H9 (cell line): Measurements from ENCODE around the gene MT1A. TPM values are rescaled to one million over a fixed set of nuclear protein-coding genes. Genes with fewer than 3 reads are reported as not detected.

Source experiments
- DNase-seq: peaks from one replicate; pipeline ENCODE4 v3.0.0-alpha.2; 2017
- H2AFZ ChIP-seq: one replicate; pipeline ENCODE4 v1.6.1; 2013; ENCODE audit warnings: mild to moderate bottlenecking, low read length, control low read depth, moderate library complexity
- H2AK5ac ChIP-seq: 2 replicates; pipeline ENCODE4 v1.6.1; 2013; ENCODE audit warnings: low read length, control low read depth, mixed read lengths; ENCODE audit not compliant: insufficient read length
- H2BK120ac ChIP-seq: one replicate; pipeline ENCODE4 v1.6.1; 2013; ENCODE audit warnings: low read depth, mild to moderate bottlenecking, low read length, control low read depth, inconsistent platforms; ENCODE audit not compliant: poor library complexity, severe bottlenecking
- H2BK12ac ChIP-seq: 2 replicates; pipeline ENCODE4 v1.6.1; 2013; ENCODE audit warnings: low read length, control low read depth, mixed read lengths, low read depth; ENCODE audit not compliant: insufficient read length
- H2BK15ac ChIP-seq: 2 replicates; pipeline ENCODE4 v1.6.1; 2013; ENCODE audit warnings: low read depth, low read length, control low read depth
- H2BK20ac ChIP-seq: one replicate; pipeline ENCODE4 v1.6.1; 2013; ENCODE audit warnings: low read depth, mild to moderate bottlenecking, low read length, control low read depth, inconsistent platforms; ENCODE audit not compliant: poor library complexity, severe bottlenecking
- H2BK5ac ChIP-seq: 2 replicates; pipeline ENCODE4 v1.6.1; 2013; ENCODE audit warnings: low read length, control low read depth, mixed read lengths; ENCODE audit not compliant: insufficient read length
- H3K14ac ChIP-seq: 2 replicates; pipeline ENCODE4 v1.6.1; 2013; ENCODE audit warnings: low read length, control low read depth; ENCODE audit not compliant: insufficient read depth
- H3K18ac ChIP-seq: 2 replicates; pipeline ENCODE4 v1.6.1; 2013; ENCODE audit warnings: low read depth, mild to moderate bottlenecking, mixed read lengths, low read length, control low read depth; ENCODE audit not compliant: insufficient read length
- H3K23ac ChIP-seq: 2 replicates; pipeline ENCODE4 v1.6.1; 2013; ENCODE audit warnings: low read length, control low read depth, mixed read lengths, low read depth; ENCODE audit not compliant: insufficient read length
- H3K23me2 ChIP-seq: 2 replicates; pipeline ENCODE4 v1.6.1; 2013; ENCODE audit warnings: low read depth, mild to moderate bottlenecking, mixed read lengths, low read length, control low read depth; ENCODE audit not compliant: insufficient read length, poor library complexity, severe bottlenecking
- H3K27ac ChIP-seq: 2 replicates; pipeline ENCODE4 v1.5.1; 2013; ENCODE audit warnings: low read length, control low read depth, mixed read lengths, low read depth; ENCODE audit not compliant: insufficient read length
- H3K27me3 ChIP-seq: 2 replicates; pipeline ENCODE4 v1.6.1; 2013; ENCODE audit warnings: low read length, control low read depth, inconsistent platforms; ENCODE audit not compliant: insufficient read depth
- H3K4ac ChIP-seq: 2 replicates; pipeline ENCODE4 v1.6.1; 2013; ENCODE audit warnings: low read depth, mild to moderate bottlenecking, control low read depth, inconsistent platforms, low read length, moderate library complexity
- H3K4me1 ChIP-seq: 2 replicates; pipeline ENCODE4 v1.6.1; 2013; ENCODE audit warnings: low read length, control low read depth, inconsistent platforms; ENCODE audit not compliant: insufficient read depth
- H3K4me2 ChIP-seq: 2 replicates; pipeline ENCODE4 v1.6.1; 2013; ENCODE audit warnings: low read length, control low read depth, mixed read lengths; ENCODE audit not compliant: insufficient read length, insufficient read depth
- H3K56ac ChIP-seq: 2 replicates; pipeline ENCODE4 v1.6.1; 2013; ENCODE audit warnings: low read depth, mild to moderate bottlenecking, mixed read lengths, low read length, control low read depth; ENCODE audit not compliant: insufficient read length
- H3K79me1 ChIP-seq: 2 replicates; pipeline ENCODE4 v1.6.1; 2013; ENCODE audit warnings: low read depth, mild to moderate bottlenecking, moderate library complexity, low read length, control low read depth, inconsistent platforms; ENCODE audit not compliant: insufficient read depth, poor library complexity, severe bottlenecking
- H3K79me2 ChIP-seq: 2 replicates; pipeline ENCODE4 v1.6.1; 2013; ENCODE audit warnings: low read length, control low read depth, inconsistent platforms; ENCODE audit not compliant: insufficient read depth
- H3K9ac ChIP-seq: 2 replicates; pipeline ENCODE4 v1.6.1; 2013; ENCODE audit warnings: low read length, control low read depth, mixed read lengths; ENCODE audit not compliant: insufficient read length; ENCODE audit errors: extremely low read depth
- H3K9me3 ChIP-seq: one replicate; pipeline ENCODE4 v1.6.1; 2013; ENCODE audit warnings: low read depth, low read length, inconsistent platforms; ENCODE audit not compliant: control insufficient read depth
- H3T11ph ChIP-seq: one replicate; pipeline ENCODE4 v1.6.1; 2013; ENCODE audit warnings: mild to moderate bottlenecking, low read length, control low read depth, inconsistent platforms
- H4K20me1 ChIP-seq: one replicate; pipeline ENCODE4 v1.6.1; 2013; ENCODE audit not compliant: control insufficient read depth, insufficient read length, insufficient read depth
- H4K5ac ChIP-seq: 2 replicates; pipeline ENCODE4 v1.6.1; 2013; ENCODE audit warnings: low read depth, mild to moderate bottlenecking, mixed read lengths, low read length, control low read depth; ENCODE audit not compliant: insufficient read length
- H4K8ac ChIP-seq: replicated peaks from 2 replicates; pipeline ENCODE4 v1.6.1; 2013; ENCODE audit warnings: low read length, control low read depth, mixed read lengths, low read depth; ENCODE audit not compliant: insufficient read length
- H4K91ac ChIP-seq: 2 replicates; pipeline ENCODE4 v1.6.1; 2013; ENCODE audit warnings: low read depth, mild to moderate bottlenecking, moderate library complexity, mixed read lengths, low read length, control low read depth; ENCODE audit not compliant: insufficient read length
- H3K27ac Mint-ChIP-seq, 3 experiments: 2 replicates in 2 of 3; 3 replicates in 1 of 3; pipeline ENCODE4 v1.8.0; 2020 to 2021; ENCODE audit warnings: mixed read lengths in 3 of 3, mild to moderate bottlenecking in 1 of 3, moderate library complexity in 1 of 3
- H3K27me3 Mint-ChIP-seq: 2 replicates; pipeline ENCODE4 v1.8.0; 2021; ENCODE audit warnings: low read depth, mild to moderate bottlenecking, moderate library complexity, mixed read lengths
- H3K36me3 Mint-ChIP-seq, 3 experiments: 2 replicates in 2 of 3; 3 replicates in 1 of 3; pipeline ENCODE4 v1.8.0; 2020 to 2021; ENCODE audit warnings: low read depth in 3 of 3, mixed read lengths in 3 of 3; ENCODE audit not compliant: insufficient read depth in 1 of 3
- H3K4me1 Mint-ChIP-seq, 2 experiments: 2 replicates each; pipeline ENCODE4 v1.8.0; 2020; ENCODE audit warnings: mixed read lengths in 2 of 2
- H3K4me3 Mint-ChIP-seq, 2 experiments: 2 replicates in 1 of 2; 3 replicates in 1 of 2; pipeline ENCODE4 v1.8.0; 2020 to 2021; ENCODE audit warnings: mild to moderate bottlenecking in 2 of 2, mixed read lengths in 2 of 2, moderate library complexity in 1 of 2
- H3K9me3 Mint-ChIP-seq, 2 experiments: 2 replicates in 1 of 2; 3 replicates in 1 of 2; pipeline ENCODE4 v1.8.0; 2020; ENCODE audit warnings: mild to moderate bottlenecking in 2 of 2, mixed read lengths in 2 of 2, moderate library complexity in 1 of 2
- CTCF ChIP-seq: fragments of 200-600 bp; sonication (generic); conservative IDR thresholded peaks from 3 replicates; pipeline ENCODE4 v1.8.0; 2021; ENCODE audit warnings: antibody characterized with exemption, mild to moderate bottlenecking
- WGBS: extraction: QIAGEN DNeasy Blood & Tissue Kit; methylation state at CpG from one replicate; pipeline ENCODE4 v1.1.7; 2013; ENCODE audit warnings: missing lambda C conversion rate, low lambda C conversion rate, mixed read lengths; ENCODE audit not compliant: insufficient read length; ENCODE audit errors: extremely low coverage; 5-methylcytosine and 5-hydroxymethylcytosine counted together
- total RNA-seq: library from RNA; stranded (reverse); gene quantifications from 2 replicates; pipeline ENCODE4 v1.2.1, GENCODE V29; 2021

MT1A gene
- total RNA-seq, 1 experiment from 2014 or later = not detected

- no CpG with 5 or more reads among the region's 14 CpGs for WGBS
- DNase-seq = no peak
- Histone ChIP-seq H3K27me3 (peaks cover 21% of the 10 kb centered on the region; the same call in 1 of the 2 replicates), H3K9me3 (no peaks in the 10 kb centered on the region), H2AK5ac (no peak overlapping the region), H2AFZ (no peak overlapping the region), H3K4ac (no peak overlapping the region), H3K14ac (no peak overlapping the region), H3K27ac (no peak overlapping the region), H4K20me1 (no peaks in the 10 kb centered on the region), H4K8ac (no peak overlapping the region), H3K56ac (no peak overlapping the region), H3K9ac (no peak overlapping the region), H4K91ac (no peak overlapping the region), H3K23ac (no peak overlapping the region), H3K79me1 (no peaks in the 10 kb centered on the region), H2BK120ac (no peak overlapping the region), H3K23me2 (peaks cover 8% of the 10 kb centered on the region), H2BK15ac (no peak overlapping the region), H3K79me2 (no peaks in the 10 kb centered on the region), H2BK12ac (no peak overlapping the region), H2BK5ac (no peak overlapping the region), H3K4me1 (peaks cover 6% of the 10 kb centered on the region; the same call in 1 of the 2 replicates), H3T11ph (no peak overlapping the region), H3K4me2 (no peak overlapping the region), H3K18ac (no peak overlapping the region), H4K5ac (no peak overlapping the region), H2BK20ac (no peak overlapping the region)
- H3K27me3 Mint-ChIP-seq = peaks cover 80% of the 10 kb centered on the region
- H3K4me1 Mint-ChIP-seq = peaks cover 29 to 35% of the 10 kb centered on the region in 2 experiments
- H3K27ac Mint-ChIP-seq = no peak overlapping the region
- no peaks in the 10 kb centered on the region for H3K36me3 Mint-ChIP-seq
- no peak for TF ChIP-seq CTCF
- H3K4me3 Mint-ChIP-seq = no peak overlapping the region; a peak in 1 of 5 replicates
- no peaks in the 10 kb centered on the region for H3K9me3 Mint-ChIP-seq
Measured at GRCh38 chr16:56607109-56607618, 31.3 kb upstream of the MT1A start.
